HG03175 (cell line): ENCODE data around the gene HTT.

Experiments used
- ATAC-seq: cut with Tn5 transposase; IDR thresholded peaks from one replicate; pipeline ENCODE4 v1.9.1; 2021; ENCODE audit warnings: mild to moderate bottlenecking, moderate library complexity; ENCODE audit not compliant: unreplicated experiment

The HTT gene

GRCh38 chr4:3285558-3286334, 211.3 kb downstream of the HTT start:
- ATAC-seq, result peak; percentile 88

- no peak for ATAC-seq
These were observed 212.1 kb downstream of the HTT start for GRCh38 chr4:3286335-3287175.

DNA sequence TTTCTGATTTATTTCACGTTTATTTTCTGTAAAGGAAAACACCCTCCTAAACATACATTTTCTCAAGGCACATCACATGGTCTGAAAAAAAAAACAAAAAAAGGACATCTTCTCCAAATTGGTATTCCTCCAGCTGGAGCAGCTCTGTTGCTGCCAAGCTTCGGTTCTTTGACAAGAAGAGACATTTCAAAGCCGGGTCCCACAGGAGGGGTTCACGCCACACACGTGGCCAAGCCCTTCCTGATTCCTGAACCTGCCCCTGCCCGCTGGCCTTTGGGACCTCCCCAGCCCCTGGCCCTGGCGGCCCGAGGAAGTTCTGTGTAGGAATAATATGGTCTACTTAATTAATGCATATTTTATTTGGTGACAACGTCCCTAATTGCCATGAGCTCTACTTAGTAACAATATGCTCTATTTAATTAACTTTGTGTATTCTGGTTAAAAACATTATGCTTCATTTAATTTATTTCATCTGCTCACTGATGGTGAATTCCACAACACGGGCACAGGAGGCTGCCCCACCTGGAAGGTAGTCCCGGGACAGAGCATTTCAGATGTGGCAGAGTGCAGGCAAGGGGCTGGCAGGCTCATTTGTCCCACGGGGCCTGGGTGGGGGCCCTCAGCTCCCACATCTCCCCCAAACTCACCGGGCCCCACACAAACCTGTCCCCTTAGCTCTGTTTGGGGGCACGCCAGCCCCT, 212.9 kb downstream of the HTT start:
- ATAC-seq, result no peak

- no peak for ATAC-seq
These were observed 213.6 kb downstream of the HTT start for GRCh38 chr4:3287972-3288570.

DNA sequence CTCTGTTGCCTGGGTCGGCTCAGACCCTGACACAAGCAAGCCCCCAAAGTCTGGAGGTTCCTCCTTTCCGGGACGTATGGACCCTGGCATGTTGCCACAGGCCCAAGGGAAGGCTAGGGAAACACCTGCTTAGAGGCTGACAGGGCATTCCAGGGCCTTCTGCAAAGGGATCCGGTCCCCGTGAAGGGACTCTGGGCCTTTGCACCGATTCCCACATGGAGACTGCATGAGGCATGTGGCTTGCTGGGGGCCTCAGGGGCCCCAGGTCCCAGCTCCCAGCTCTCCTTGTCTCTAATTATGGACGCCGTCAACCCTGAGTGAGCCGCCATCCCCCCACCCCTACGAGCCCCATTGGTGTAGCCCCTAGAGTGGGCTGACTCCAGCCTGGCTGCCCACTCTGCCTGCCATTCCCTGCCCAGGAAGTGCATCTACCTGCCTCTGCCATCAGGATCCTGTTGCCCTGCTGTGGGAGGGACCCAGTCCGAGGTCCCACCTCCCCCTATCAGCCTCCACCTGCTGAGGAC, 214.2 kb downstream of the HTT start:
- ATAC-seq, result no peak

DNA sequence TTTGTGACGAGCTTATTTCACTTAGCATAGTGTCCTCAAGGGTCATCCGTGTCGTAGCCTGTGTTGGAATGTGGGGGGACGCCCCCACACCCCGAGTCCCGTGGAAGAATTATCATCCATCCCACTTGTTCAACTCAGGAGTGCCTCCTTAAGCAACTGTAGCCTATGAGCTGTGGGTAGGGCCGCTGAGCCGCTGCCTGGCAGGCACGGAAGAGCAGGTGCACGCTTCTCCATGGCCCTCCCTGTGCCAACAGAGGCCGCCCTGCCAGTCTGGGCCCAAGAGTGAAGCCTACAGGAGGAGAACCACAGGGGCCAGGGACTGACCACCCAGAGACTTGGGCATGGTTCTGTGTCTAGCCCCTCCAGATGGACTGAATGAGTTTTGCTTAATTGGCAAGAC, 216.0 kb downstream of the HTT start:
- ATAC-seq, result no peak

GRCh38 chr4:3290889-3291321, 216.4 kb downstream of the HTT start:
- ATAC-seq, result no peak

GRCh38 chr4:3291411-3291968, 217.0 kb downstream of the HTT start:
- no peak for ATAC-seq

DNA sequence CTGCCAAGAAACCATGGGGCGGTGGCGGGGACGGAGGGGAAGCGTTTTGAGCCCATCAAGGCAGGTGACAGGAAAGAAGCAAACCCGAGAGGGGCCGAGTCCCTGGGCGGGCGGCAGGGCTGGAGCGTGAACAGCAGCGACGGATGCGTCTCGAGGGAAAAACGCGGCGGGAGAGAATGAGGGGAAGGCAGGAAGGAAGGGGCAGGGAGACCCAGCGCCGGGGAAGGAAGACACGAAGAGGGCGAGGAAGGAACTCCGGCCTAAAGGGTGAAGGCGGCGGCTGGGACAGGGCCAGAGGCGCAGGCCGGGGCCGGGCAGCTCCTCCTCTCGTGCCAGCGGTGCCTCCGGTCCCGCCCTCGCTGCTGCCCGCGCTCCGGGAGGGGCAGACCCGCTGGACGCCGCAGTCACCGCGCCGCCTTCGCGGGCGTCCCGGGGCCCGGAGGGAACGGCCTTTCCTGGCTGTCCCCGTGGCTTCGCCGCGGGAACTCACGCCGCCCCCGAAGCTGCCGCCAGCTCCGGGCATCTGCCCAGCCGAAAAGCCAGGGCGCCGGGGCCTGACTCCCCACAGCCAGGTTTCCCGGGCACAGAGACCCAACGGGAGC, 217.6 kb downstream of the HTT start:
- no peak for ATAC-seq

DNA sequence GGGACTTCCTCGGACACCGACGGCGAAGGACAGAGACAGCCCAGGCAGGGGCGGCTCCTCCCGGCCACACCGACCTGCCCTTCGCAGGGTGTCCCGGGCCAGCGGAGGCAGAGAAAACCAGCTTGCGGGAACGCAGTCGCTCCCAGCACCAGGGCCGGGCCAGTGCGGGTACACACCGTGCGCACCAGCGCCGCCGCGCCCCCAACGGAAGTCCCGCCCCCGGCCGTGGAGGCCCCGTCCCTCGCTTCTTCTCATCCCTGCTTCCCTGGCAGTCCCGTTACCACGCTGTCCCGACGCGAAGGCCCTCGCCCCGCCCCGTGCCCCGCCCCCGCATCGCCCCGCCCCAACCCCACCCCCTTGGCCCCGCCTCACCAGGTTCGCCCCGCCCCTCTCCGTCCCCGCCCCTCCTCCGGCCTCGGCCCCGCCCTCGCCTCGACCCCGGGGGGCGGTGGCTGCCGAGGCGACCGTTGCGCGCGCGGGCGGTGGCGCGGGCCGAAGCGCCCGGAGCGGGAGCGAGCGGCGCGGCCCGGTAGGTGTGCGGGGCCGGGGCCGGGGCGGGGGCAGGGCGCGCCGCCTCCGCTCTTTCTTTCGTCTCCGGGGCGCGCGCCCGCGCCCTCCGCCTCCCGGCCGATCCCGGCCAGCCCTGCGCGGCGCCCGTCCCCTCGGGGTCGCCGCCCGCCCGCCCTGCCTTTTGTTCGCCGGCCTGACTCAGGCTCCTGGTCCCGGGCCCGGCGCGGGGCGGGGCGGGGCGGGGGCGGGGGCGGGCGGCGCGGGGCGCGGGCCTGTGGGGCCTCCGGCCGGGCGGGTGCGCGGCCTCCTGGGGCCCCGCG, 218.3 kb downstream of the HTT start, which contains the start of gene RGS12:
Gene RGS12 (plus strand): TSS at position 451 of the 830 bp plus-strand sequence. CDS start 23,150 bp downstream, outside the sequence.
- ATAC-seq, result peak; percentile 75
